Measurements from ENCODE around the gene SDK1.

The SDK1 gene

GRCh38 chr7:3866277-3866676, 565.2 kb downstream of the SDK1 start:
- intact Hi-C loops (cut with DNase I): no loop called here

GRCh38 chr7:3867863-3868262, 566.8 kb downstream of the SDK1 start:
- no peak for DNase-seq

More at GRCh38 chr7:3866277-3866676, 565.2 kb downstream of the SDK1 start:
- no peak for DNase-seq

GRCh38 chr7:3879355-3880075, 578.5 kb downstream of the SDK1 start:
- intact Hi-C loops (cut with DNase I): no loop called here
- no peak for DNase-seq

More at GRCh38 chr7:3867863-3868262, 566.8 kb downstream of the SDK1 start:
- intact Hi-C loops (cut with DNase I): no loop called here

- DNase-seq: no peak
- intact Hi-C loops (cut with DNase I): no loop called here
Measured at GRCh38 chr7:3880228-3880987, 579.4 kb downstream of the SDK1 start.

GRCh38 chr7:3882782-3883181, 581.7 kb downstream of the SDK1 start:
- intact Hi-C loops (cut with DNase I): no loop called here
- no peak for DNase-seq

- DNase-seq: no peak
- intact Hi-C loops (cut with DNase I): no loop called here
Measured at GRCh38 chr7:3884543-3884942, 583.5 kb downstream of the SDK1 start.

- no peak for DNase-seq
- intact Hi-C loops (cut with DNase I): no loop called here
Measured at GRCh38 chr7:3887096-3887690, 586.1 kb downstream of the SDK1 start.

- intact Hi-C loops (cut with DNase I): no loop called here
- no peak for DNase-seq
Measured at GRCh38 chr7:3888096-3888495, 587.0 kb downstream of the SDK1 start.

- intact Hi-C loops (cut with DNase I): loop anchor here (10.0 kb wide), 1 partner anchor 167 kb away; no protein-coding TSS in a partner anchor
- DNase-seq: peak in 9 of 42 donors; percentile 12 to 54 (median 36)
Measured at GRCh38 chr7:3892157-3892556, 591.1 kb downstream of the SDK1 start.

GRCh38 chr7:3892686-3893085, 591.6 kb downstream of the SDK1 start:
- DNase-seq: peak in 1 of 42 donors; percentile 15
- intact Hi-C loops (cut with DNase I): loop anchor here (10.0 kb wide), 1 partner anchor 168 kb away; no protein-coding TSS in a partner anchor

GRCh38 chr7:3893151-3893788, 592.2 kb downstream of the SDK1 start:
- intact Hi-C loops (cut with DNase I): loop anchor here (10.0 kb wide), 1 partner anchor 168 kb away; no protein-coding TSS in a partner anchor

DNA sequence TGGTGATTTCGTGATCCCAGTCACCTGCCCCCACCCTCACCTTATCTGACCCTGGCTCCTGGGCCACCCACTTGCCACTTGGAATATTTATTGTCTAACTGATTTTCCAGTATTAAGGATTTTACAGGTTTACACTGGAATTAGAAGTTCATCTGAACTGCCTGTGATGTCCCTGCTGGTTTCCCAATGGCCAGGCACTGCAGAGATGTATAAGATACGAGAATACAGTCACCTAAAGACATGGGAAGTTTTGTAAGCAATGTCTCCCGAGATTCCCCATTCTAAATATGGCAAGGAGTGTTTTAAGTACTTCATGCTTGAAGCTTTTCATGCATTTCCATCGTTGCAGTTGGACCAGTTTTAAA, 592.7 kb downstream of the SDK1 start:
- intact Hi-C loops (cut with DNase I): loop anchor here (10.0 kb wide), 1 partner anchor 169 kb away; no protein-coding TSS in a partner anchor
- peak in 1 of 42 donors; percentile 25 for DNase-seq

More at GRCh38 chr7:3893151-3893788, 592.2 kb downstream of the SDK1 start:
- DNase-seq: peak in 1 of 42 donors; percentile 8

GRCh38 chr7:3895341-3896116, 594.5 kb downstream of the SDK1 start:
- intact Hi-C loops (cut with DNase I): loop anchor here (10.0 kb wide), 1 partner anchor 171 kb away; no protein-coding TSS in a partner anchor
- peak in 1 of 42 donors; percentile 41 for DNase-seq

- intact Hi-C loops (cut with DNase I): loop anchor here (10.0 kb wide), 1 partner anchor 171 kb away; no protein-coding TSS in a partner anchor
- peak in 1 of 42 donors; percentile 14 for DNase-seq
Measured at GRCh38 chr7:3896169-3896765, 595.2 kb downstream of the SDK1 start.

DNA sequence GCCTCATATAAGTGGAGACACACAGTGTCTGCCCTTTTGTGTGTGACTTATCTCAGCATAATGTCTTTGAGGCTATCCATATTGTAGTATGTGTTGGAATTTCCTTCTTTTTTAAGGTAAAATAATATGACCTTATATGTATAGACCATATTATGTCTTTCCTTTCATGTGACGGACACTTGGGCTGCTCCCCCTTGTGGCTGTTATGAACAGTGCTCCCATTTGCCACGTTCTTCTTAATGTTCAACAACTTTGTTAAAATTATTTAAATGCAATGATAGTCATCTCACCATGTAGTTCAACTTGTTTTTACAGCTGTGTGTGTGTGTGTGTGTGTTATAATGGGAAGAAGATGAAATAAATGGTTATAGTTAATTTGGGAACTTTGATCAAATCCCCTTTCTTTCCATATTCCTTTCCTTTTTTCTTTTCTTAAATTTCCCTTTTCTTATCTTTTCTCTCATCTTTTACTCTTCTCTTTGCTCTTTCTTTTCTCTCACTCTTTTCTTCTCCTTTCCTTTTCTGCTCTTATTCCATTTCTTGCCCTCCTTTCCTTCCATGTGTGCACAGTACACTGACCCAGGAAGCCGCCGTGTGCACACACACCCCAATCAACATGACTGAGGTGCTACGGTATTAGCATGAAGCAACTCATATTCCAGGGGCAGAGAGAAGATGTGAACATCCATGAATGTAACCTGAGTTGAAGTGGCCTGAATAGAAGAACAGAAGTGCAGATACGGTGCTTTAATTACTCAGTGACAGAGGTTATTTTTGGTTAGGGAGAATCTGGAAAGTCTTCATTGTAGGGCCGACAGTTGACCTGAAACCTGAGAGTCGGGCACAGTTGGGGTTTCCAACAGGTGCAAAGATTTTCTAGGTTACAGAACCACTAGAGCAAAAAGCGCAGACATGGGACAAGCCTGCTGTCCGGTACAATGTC, 596.6 kb downstream of the SDK1 start:
- DNase-seq: peak in 31 of 42 donors; percentile 27 to 81 (median 50)
- intact Hi-C loops (cut with DNase I): loop anchor here (10.0 kb wide), 1 partner anchor 173 kb away; no protein-coding TSS in a partner anchor

DNA sequence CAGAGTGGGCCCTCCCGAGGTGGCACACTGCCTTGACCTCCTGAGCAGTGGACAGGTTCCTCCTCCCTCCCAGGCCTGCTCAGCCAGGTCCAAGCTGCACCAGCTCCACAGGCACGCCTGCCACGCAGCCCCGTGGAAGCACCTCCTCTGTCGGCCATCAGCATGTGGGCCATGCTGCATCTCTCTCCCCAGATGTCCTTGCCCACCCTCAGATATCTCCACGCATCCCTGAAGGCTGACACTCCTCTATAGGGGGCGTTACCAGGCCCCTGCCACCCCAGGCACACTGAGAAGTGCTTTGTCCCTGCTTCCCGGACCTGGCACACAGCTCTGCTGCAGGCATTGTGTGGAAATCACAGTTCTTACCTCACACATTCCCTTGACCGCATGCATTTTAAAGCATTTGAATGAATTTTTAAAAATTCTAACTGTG, 598.5 kb downstream of the SDK1 start:
- no peak for DNase-seq
- intact Hi-C loops (cut with DNase I): loop anchor here (10.0 kb wide), 1 partner anchor 175 kb away; no protein-coding TSS in a partner anchor

GRCh38 chr7:3908153-3908552, 607.1 kb downstream of the SDK1 start:
- intact Hi-C loops (cut with DNase I): no loop called here
- DNase-seq: no peak
